GM21723 (cell line): Measurements from ENCODE around the gene CCDC38.

Experiments used
- ATAC-seq: cut with Tn5 transposase; IDR thresholded peaks from one replicate; pipeline ENCODE4 v1.9.1; 2021; ENCODE audit warnings: mild to moderate bottlenecking, moderate library complexity; ENCODE audit not compliant: unreplicated experiment

The CCDC38 gene

GRCh38 chr12:95962222-95962621 lies 19.8 kb upstream of the CCDC38 start:
- no peak for ATAC-seq

- ATAC-seq, result no peak
Measured at GRCh38 chr12:95960241-95960640, 17.8 kb upstream of the CCDC38 start.

- no peak for ATAC-seq
Measured at GRCh38 chr12:95959107-95959506, 16.7 kb upstream of the CCDC38 start.

GRCh38 chr12:95956557-95957145 lies 14.2 kb upstream of the CCDC38 start:
- no peak for ATAC-seq

- no peak for ATAC-seq
Measured at GRCh38 chr12:95955549-95956159, 13.2 kb upstream of the CCDC38 start.

- ATAC-seq, result no peak
Measured at GRCh38 chr12:95953000-95953399, 10.6 kb upstream of the CCDC38 start.

GRCh38 chr12:95951515-95951914 lies 9.1 kb upstream of the CCDC38 start:
- ATAC-seq, result no peak

GRCh38 chr12:95949477-95950206 lies 7.2 kb upstream of the CCDC38 start:
- no peak for ATAC-seq

- no peak for ATAC-seq
Measured at GRCh38 chr12:95944108-95944704, 1.8 kb upstream of the CCDC38 start.

- ATAC-seq, result peak; percentile 67
Measured at GRCh38 chr12:95943330-95943842, 972 bp upstream of the CCDC38 start, which contains the start of gene AMDHD1. Gene AMDHD1 (plus strand): TSS chr12:95943331. CDS start chr12:95943399, 68 bp downstream.

GRCh38 chr12:95942101-95942523 lies 302 bp downstream of the CCDC38 start:
- ATAC-seq, result no peak

GRCh38 chr12:95940514-95940913 lies 1.9 kb downstream of the CCDC38 start:
- ATAC-seq, result no peak

- no peak for ATAC-seq
Measured at GRCh38 chr12:95922231-95922630, 20.2 kb downstream of the CCDC38 start.

GRCh38 chr12:95919110-95919509 lies 23.3 kb downstream of the CCDC38 start:
- no peak for ATAC-seq

GRCh38 chr12:95918194-95918993 lies 24.0 kb downstream of the CCDC38 start:
- peak; percentile 95 for ATAC-seq

- no peak for ATAC-seq
Measured at GRCh38 chr12:95909871-95910270, 32.5 kb downstream of the CCDC38 start.

- no peak for ATAC-seq
Measured at GRCh38 chr12:95908573-95908972, 33.8 kb downstream of the CCDC38 start.

- no peak for ATAC-seq
Measured at GRCh38 chr12:95898081-95898480, 44.3 kb downstream of the CCDC38 start.

- no peak for ATAC-seq
Measured at GRCh38 chr12:95896846-95897245, 45.6 kb downstream of the CCDC38 start.

- no peak for ATAC-seq
Measured at GRCh38 chr12:95890958-95891357, 51.5 kb downstream of the CCDC38 start.

- ATAC-seq, result no peak
Measured at GRCh38 chr12:95887311-95887710, 55.1 kb downstream of the CCDC38 start.
